PC-9 (cell line): ENCODE data around the gene H6PD. TPM values are rescaled to one million over a fixed set of nuclear protein-coding genes. Genes with fewer than 3 reads are reported as not detected.
A peak's percentile ranks its signal among the peaks of the same experiment; 100 is the strongest.
"Not testable (repeated sequence)": the region's sequence is repeated elsewhere in the genome, so short reads cannot be mapped to it uniquely, and the experiment has no call there.

ENCODE experiments used
- BruUV-seq: library from RNA; stranded (reverse); fragments of 400-500 nt; replicated peaks from 2 replicates; lab custom pipeline; 2021; lab: Mats Ljungman, UMichigan
- CTCF ChIA-PET: fragments of 300-600 bp; sonication (Branson Sonifier 250); formaldehyde crosslinking; loops from one replicate; lab custom pipeline; 2022; ENCODE audit warnings: antibody characterized with exemption; lab: Charles Lee
- POLR2A ChIA-PET: fragments of 300-600 bp; sonication (Branson Sonifier 250); formaldehyde crosslinking; loops from one replicate; lab custom pipeline; 2022; ENCODE audit warnings: antibody characterized with exemption; ENCODE audit not compliant: unreplicated experiment; lab: Charles Lee
- DNase-seq, 2 experiments: peaks; one replicate each; pipeline versions ENCODE4 v3.0.0 to v3.0.0-alpha.2; 2015 to 2022; ENCODE audit warnings: mixed read lengths in 1 of 2
- H2AFZ ChIP-seq: fragments of 200-600 bp; sonication (generic); 2 replicates; pipeline ENCODE4 v1.8.1; 2017; ENCODE audit warnings: antibody characterized with exemption
- H3F3A ChIP-seq: fragments of 200-600 bp; sonication (generic); 2 replicates; pipeline ENCODE4 v1.8.1; 2017; ENCODE audit warnings: antibody characterized with exemption, mild to moderate bottlenecking, low read depth; ENCODE audit not compliant: insufficient read depth
- H3K27ac ChIP-seq: fragments of 200-600 bp; sonication (generic); 2 replicates; pipeline ENCODE4 v1.6.1; 2016; ENCODE audit warnings: mixed run types
- H3K27me3 ChIP-seq: fragments of 200-600 bp; sonication (generic); 2 replicates; pipeline ENCODE4 v1.6.1; 2016; ENCODE audit warnings: low read depth, mixed run types; ENCODE audit not compliant: insufficient read depth
- H3K36me3 ChIP-seq: fragments of 200-600 bp; sonication (generic); 2 replicates; pipeline ENCODE4 v1.6.1; 2016; ENCODE audit warnings: low read depth, mixed run types
- H3K4me1 ChIP-seq: fragments of 200-600 bp; sonication (generic); replicated peaks from 2 replicates; pipeline ENCODE4 v1.6.1; 2016; ENCODE audit warnings: mixed run types; ENCODE audit not compliant: insufficient read depth
- H3K4me2 ChIP-seq: fragments of 200-600 bp; sonication (generic); 2 replicates; pipeline ENCODE4 v1.6.1; 2017; ENCODE audit warnings: mixed run types
- H3K4me3 ChIP-seq: fragments of 200-600 bp; sonication (generic); 2 replicates; pipeline ENCODE4 v1.6.1; 2016; ENCODE audit warnings: mixed run types
- H3K79me2 ChIP-seq: fragments of 200-600 bp; sonication (generic); 2 replicates; pipeline ENCODE4 v1.6.1; 2017; ENCODE audit warnings: low read depth, mixed run types
- H3K9me2 ChIP-seq: fragments of 200-600 bp; sonication (generic); 2 replicates; pipeline ENCODE4 v1.8.1; 2017; ENCODE audit warnings: mild to moderate bottlenecking; ENCODE audit not compliant: insufficient read depth
- H3K9me3 ChIP-seq: fragments of 200-600 bp; sonication (generic); 2 replicates; pipeline ENCODE4 v1.8.1; 2016; ENCODE audit warnings: low read depth; ENCODE audit not compliant: insufficient read depth
- H4K20me1 ChIP-seq: fragments of 200-600 bp; sonication (generic); 2 replicates; pipeline ENCODE4 v1.8.1; 2017; ENCODE audit not compliant: insufficient read depth
- EZH2 ChIP-seq: fragments of 200-600 bp; sonication (generic); IDR thresholded peaks from 2 replicates; pipeline ENCODE4 v1.8.0; 2017; ENCODE audit warnings: antibody characterized with exemption, low read depth
- intact Hi-C: fragments of 100-400 bp; cut with micrococcal nuclease; formaldehyde crosslinking; loops from one replicate; pipeline ENCODE4 v1.10.0; 2022; ENCODE audit not compliant: unreplicated experiment
- total RNA-seq: library from RNA; stranded (reverse); gene quantifications from 2 replicates; pipeline ENCODE4 v1.2.3, GENCODE V29; 2021
- TF ChIP-seq, protein P1 (sequence below): fragments of 200-600 bp; sonication (generic); conservative IDR thresholded peaks from 2 replicates; pipeline ENCODE4 v1.6.1; 2017; ENCODE audit warnings: mixed run types, antibody characterized with exemption, mild to moderate bottlenecking, moderate library complexity

The H6PD gene
- total RNA-seq, 1 experiment from 2014 or later = 31.1 TPM

GRCh38 chr1:9296850-9297249 lies 62.3 kb downstream of the H6PD start:
- DNase-seq = no peak
- H3K9me2 ChIP-seq = no peaks in the 10 kb centered on the region
- H3K4me1 ChIP-seq = peaks cover 55% of the 10 kb centered on the region
- H4K20me1 ChIP-seq = no peaks in the 10 kb centered on the region
- ChIA-PET CTCF (interaction anchor here (0.9 kb wide), 1 partner anchor 534 kb away, joined by 3 read pairs; no protein-coding TSS in a partner anchor), POLR2A (no interaction called here)
- H3F3A ChIP-seq = peaks cover 15% of the 10 kb centered on the region
- H3K9me3 ChIP-seq = no peaks in the 10 kb centered on the region
- no peak overlapping the region for H2AFZ ChIP-seq
- H3K27me3 ChIP-seq = no peaks in the 10 kb centered on the region
- no peaks in the 10 kb centered on the region for H3K36me3 ChIP-seq
- no peak overlapping the region for H3K4me3 ChIP-seq
- H3K27ac ChIP-seq = no peak overlapping the region
- TF ChIP-seq, protein P1, sequence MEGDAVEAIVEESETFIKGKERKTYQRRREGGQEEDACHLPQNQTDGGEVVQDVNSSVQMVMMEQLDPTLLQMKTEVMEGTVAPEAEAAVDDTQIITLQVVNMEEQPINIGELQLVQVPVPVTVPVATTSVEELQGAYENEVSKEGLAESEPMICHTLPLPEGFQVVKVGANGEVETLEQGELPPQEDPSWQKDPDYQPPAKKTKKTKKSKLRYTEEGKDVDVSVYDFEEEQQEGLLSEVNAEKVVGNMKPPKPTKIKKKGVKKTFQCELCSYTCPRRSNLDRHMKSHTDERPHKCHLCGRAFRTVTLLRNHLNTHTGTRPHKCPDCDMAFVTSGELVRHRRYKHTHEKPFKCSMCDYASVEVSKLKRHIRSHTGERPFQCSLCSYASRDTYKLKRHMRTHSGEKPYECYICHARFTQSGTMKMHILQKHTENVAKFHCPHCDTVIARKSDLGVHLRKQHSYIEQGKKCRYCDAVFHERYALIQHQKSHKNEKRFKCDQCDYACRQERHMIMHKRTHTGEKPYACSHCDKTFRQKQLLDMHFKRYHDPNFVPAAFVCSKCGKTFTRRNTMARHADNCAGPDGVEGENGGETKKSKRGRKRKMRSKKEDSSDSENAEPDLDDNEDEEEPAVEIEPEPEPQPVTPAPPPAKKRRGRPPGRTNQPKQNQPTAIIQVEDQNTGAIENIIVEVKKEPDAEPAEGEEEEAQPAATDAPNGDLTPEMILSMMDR = no peak
- TF ChIP-seq EZH2 = no peak
- no TSS peak for BruUV-seq
- peaks cover 74% of the 10 kb centered on the region for H3K79me2 ChIP-seq
- H3K4me2 ChIP-seq = no peak overlapping the region
- intact Hi-C loops = no loop called here

- Histone ChIP-seq H3K4me1 (peaks cover 61% of the 10 kb centered on the region), H3K36me3 (no peaks in the 10 kb centered on the region), H3K27ac (no peak overlapping the region), H3K4me2 (no peak overlapping the region), H2AFZ (no peak overlapping the region), H3F3A (peaks cover 21% of the 10 kb centered on the region), H3K9me2 (no peaks in the 10 kb centered on the region), H3K9me3 (no peaks in the 10 kb centered on the region), H4K20me1 (no peaks in the 10 kb centered on the region), H3K79me2 (peaks cover 84% of the 10 kb centered on the region), H3K4me3 (no peak overlapping the region), H3K27me3 (no peaks in the 10 kb centered on the region)
- ChIA-PET POLR2A (no interaction called here), CTCF (no interaction called here)
- DNase-seq = no peak
- no TSS peak for BruUV-seq
- intact Hi-C loops = no loop called here
- TF ChIP-seq, protein P1 = no peak
- no peak for TF ChIP-seq EZH2
These were observed 63.3 kb downstream of the H6PD start for GRCh38 chr1:9297831-9298230.

GRCh38 chr1:9298282-9298681 lies 63.7 kb downstream of the H6PD start:
- Histone ChIP-seq H3K4me3 (no peak overlapping the region), H3K79me2 (peaks cover 88% of the 10 kb centered on the region), H3K36me3 (no peaks in the 10 kb centered on the region), H3K4me1 (peaks cover 65% of the 10 kb centered on the region), H3K4me2 (no peak overlapping the region), H3K9me2 (no peaks in the 10 kb centered on the region), H3K27me3 (no peaks in the 10 kb centered on the region), H4K20me1 (no peaks in the 10 kb centered on the region), H3K27ac (0 out of 2 replicates have a peak overlapping the region, but pooled peaks have one; percentile 94), H3K9me3 (no peaks in the 10 kb centered on the region), H2AFZ (no peak overlapping the region), H3F3A (peaks cover 24% of the 10 kb centered on the region)
- ChIA-PET CTCF (no interaction called here), POLR2A (no interaction called here)
- intact Hi-C loops = no loop called here
- no peak for DNase-seq
- BruUV-seq = no TSS peak
- no peak for TF ChIP-seq EZH2
- TF ChIP-seq, protein P1 = no peak

DNA sequence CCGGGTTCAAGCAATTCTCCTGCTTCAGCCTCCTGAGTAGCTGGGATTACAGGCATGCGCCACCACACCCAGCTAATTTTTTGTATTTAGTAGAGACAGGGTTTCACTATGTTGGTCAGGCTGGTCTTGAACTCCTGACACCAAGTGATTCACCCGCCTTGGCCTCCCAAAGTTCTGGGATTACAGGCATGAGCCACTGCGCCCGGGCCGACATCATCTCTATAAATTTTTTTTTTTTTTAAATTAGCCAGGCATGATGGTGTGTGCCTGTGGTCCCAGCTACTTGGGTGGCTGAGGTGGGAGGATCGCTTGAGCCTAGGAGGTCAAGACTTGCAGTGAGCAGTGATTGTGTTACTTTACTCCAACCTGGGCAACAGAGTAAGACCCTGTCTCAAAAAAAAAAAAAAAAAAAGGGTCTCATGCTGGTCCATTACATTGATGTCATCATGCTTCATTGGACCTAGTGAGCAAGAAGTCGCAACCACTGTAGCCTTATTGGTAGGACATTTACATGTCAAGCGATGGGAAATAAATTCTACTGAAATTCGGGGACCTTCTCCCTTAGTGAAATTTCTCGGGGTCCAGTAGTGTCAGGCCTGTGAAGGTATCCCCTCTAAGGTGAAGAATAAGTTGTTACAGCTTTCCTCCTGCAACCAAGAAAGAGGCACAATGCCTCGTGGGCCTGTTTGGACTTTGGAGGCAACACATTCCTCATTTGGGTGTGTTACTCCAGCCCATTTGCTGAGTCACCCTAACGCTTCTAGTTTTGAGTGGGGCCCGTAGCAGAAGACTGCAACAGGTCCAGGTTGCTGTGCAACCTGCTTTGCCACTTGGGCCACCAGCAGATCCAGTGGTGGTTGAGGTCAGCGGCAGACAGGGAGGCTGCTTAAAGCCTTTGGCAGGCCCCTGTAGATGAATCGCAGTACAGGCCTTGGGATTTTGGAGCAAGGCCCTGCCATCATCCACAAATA lies 65.3 kb downstream of the H6PD start:
- H3K4me2 ChIP-seq = peak overlapping the region; percentile 69
- CTCF ChIA-PET = interaction anchor here (0.5 to 0.6 kb wide), 2 partner anchors 119 to 191 kb away, joined by 3 read pairs; no protein-coding TSS in a partner anchor
- peak; percentile 88 to 89 for DNase-seq
- H3K9me2 ChIP-seq, intact Hi-C loops, H3K36me3 ChIP-seq, H3K9me3 ChIP-seq, H2AFZ ChIP-seq, H3K4me3 ChIP-seq, H3K27me3 ChIP-seq, POLR2A ChIA-PET, H4K20me1 ChIP-seq: not testable (repeated sequence)
- H3K79me2 ChIP-seq = peaks cover 91% of the 10 kb centered on the region
- BruUV-seq = TSS peak; percentile 95
- H3F3A ChIP-seq = peaks cover 28% of the 10 kb centered on the region
- H3K27ac ChIP-seq = peak overlapping the region; percentile 94
- H3K4me1 ChIP-seq = peaks cover 63% of the 10 kb centered on the region
